GM12892 (cell line): ENCODE measurements around the gene RNFT2.

Experiments
- POLR2A ChIP-seq: IDR thresholded peaks from 2 replicates; pipeline ENCODE4 v1.6.1; 2011; ENCODE audit warnings: low read depth, low read length, control low read depth
- POLR2AphosphoS5 ChIP-seq: IDR thresholded peaks from 2 replicates; pipeline ENCODE4 v1.6.1; 2011; ENCODE audit warnings: low read depth, low read length, control low read depth
- TAF1 ChIP-seq: IDR thresholded peaks from 2 replicates; pipeline ENCODE4 v1.6.1; 2011; ENCODE audit warnings: low read depth, mild to moderate bottlenecking, control low read depth, low read length, borderline replicate concordance

GRCh38 chr12:116697305-116697704 lies 40.8 kb upstream of the RNFT2 start:
- TF ChIP-seq POLR2AphosphoS5 (no peak), POLR2A (no peak), TAF1 (no peak)
